ENCODE measurements around the gene PUS1. TPM values are rescaled to one million over a fixed set of nuclear protein-coding genes. Genes with fewer than 3 reads are reported as not detected.

The PUS1 gene
- total and polyA plus RNA-seq, 2 of the 4 experiments (the other 2 are of a cell fraction), result 14.0 to 36.7 TPM

GRCh38 chr12:131897875-131898274 is 31.2 kb upstream of the PUS1 start:
- H3K23ac ChIP-seq (ENCODE audit: low read depth, low read length), result no peak overlapping the region
- H3K9me3 ChIP-seq (ENCODE audit: control insufficient read depth, insufficient read depth, low read length), result no peaks in the 10 kb centered on the region
- H3K9me1 ChIP-seq (ENCODE audit: insufficient read depth, low read length), result peaks cover 9% of the 10 kb centered on the region; the same call in 1 of the 2 replicates
- no peak overlapping the region for H4K91ac ChIP-seq (ENCODE audit: insufficient read depth, low read depth, low read length)
- peaks cover 11 to 58% of the 10 kb centered on the region in 2 experiments for H3K79me1 ChIP-seq (ENCODE audit: low read depth in 1 of 2, low read length in 2 of 2)
- no peak overlapping the region for H2BK120ac ChIP-seq (ENCODE audit: low read depth, low read length)
- CTCF ChIA-PET, result no interaction called here
- no peak overlapping the region for H3K4me2 ChIP-seq (ENCODE audit: low read depth, low read length)
- POLR2A ChIA-PET (ENCODE audit: unreplicated experiment), result no interaction called here
- no peak overlapping the region for H4K8ac ChIP-seq (ENCODE audit: low read depth in 2 of 2, low read length in 2 of 2)
- no peak overlapping the region for H3K9ac ChIP-seq (ENCODE audit: low read depth, low read length)
- H2BK5ac ChIP-seq (ENCODE audit: low read depth, low read length, poor library complexity, severe bottlenecking), result no peak overlapping the region
- H3K56ac ChIP-seq (ENCODE audit: extremely low read depth, insufficient read depth, low read length), result no peak overlapping the region
- intact Hi-C loops (cut with micrococcal nuclease), result loop anchor here (2.0 to 5.0 kb wide), 2 partner anchors 31 to 66 kb away; partner anchors contain the start of gene PUS1
- no peak overlapping the region for H2AK5ac ChIP-seq (ENCODE audit: low read depth, low read length)
- H3K4me3 ChIP-seq (ENCODE audit: insufficient read depth, low read depth, low read length), result no peak overlapping the region
- no peak overlapping the region for H2BK20ac ChIP-seq (ENCODE audit: low read depth, low read length)
- no peak overlapping the region for H4K5ac ChIP-seq (ENCODE audit: low read depth, low read length)
- dilution Hi-C loops (cut with HindIII; ENCODE audit: low sequenced_read_pairs, unreplicated experiment), result no loop called here
- peaks cover 20% of the 10 kb centered on the region; the same call in 1 of the 2 replicates for H3K36me3 ChIP-seq (ENCODE audit: control insufficient read depth, insufficient read depth, low read length)
- H4K20me1 ChIP-seq (ENCODE audit: insufficient read depth, low read length), result peaks cover 42% of the 10 kb centered on the region
- no peak overlapping the region for H2AK9ac ChIP-seq (replicated peaks; ENCODE audit: low read depth, low read length, poor library complexity)
- no peak overlapping the region for H3K27ac ChIP-seq (ENCODE audit: insufficient read depth, low read length)
- H3K18ac ChIP-seq (ENCODE audit: low read depth, low read length), result no peak overlapping the region
- no peak overlapping the region for H3K14ac ChIP-seq (replicated peaks; ENCODE audit: low read depth, low read length)
- DNase-seq, result no peak
- no peak overlapping the region for H3K4ac ChIP-seq (ENCODE audit: low read depth, low read length)
- no peak overlapping the region for H2BK15ac ChIP-seq (ENCODE audit: low read depth, low read length)
- no TSS peak for BruUV-seq (replicated peaks)
- no peak for ATAC-seq (ENCODE audit: low read depth)
- no peaks in the 10 kb centered on the region; the same call in 1 of the 2 replicates for H3K27me3 ChIP-seq (ENCODE audit: control insufficient read depth, insufficient read depth, low read length)
- no peak overlapping the region for H2AFZ ChIP-seq (replicated peaks; ENCODE audit: low read length, poor library complexity)
- in situ Hi-C loops (cut with MboI; ENCODE audit: low sequenced_read_pairs), result no loop called here
- H3K4me1 ChIP-seq (ENCODE audit: control insufficient read depth, insufficient read depth, low read length), result peaks cover 10% of the 10 kb centered on the region
- 96% methylated on average over 4 of the region's 9 CpGs; no CpG with 5 or more reads in 1 of the 2 experiments for WGBS, 2 experiments (ENCODE audit: extremely low coverage in 2 of 2, insufficient read length in 1 of 2)
- TF ChIP-seq, protein P1, sequence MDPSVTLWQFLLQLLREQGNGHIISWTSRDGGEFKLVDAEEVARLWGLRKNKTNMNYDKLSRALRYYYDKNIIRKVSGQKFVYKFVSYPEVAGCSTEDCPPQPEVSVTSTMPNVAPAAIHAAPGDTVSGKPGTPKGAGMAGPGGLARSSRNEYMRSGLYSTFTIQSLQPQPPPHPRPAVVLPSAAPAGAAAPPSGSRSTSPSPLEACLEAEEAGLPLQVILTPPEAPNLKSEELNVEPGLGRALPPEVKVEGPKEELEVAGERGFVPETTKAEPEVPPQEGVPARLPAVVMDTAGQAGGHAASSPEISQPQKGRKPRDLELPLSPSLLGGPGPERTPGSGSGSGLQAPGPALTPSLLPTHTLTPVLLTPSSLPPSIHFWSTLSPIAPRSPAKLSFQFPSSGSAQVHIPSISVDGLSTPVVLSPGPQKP (IDR thresholded peaks at IDR 0.05; ENCODE audit: borderline replicate concordance, low read depth, low read length), result no peak

Data from IMR-90 (cell line).